ENCODE measurements around the gene DNMT3A.

DNA sequence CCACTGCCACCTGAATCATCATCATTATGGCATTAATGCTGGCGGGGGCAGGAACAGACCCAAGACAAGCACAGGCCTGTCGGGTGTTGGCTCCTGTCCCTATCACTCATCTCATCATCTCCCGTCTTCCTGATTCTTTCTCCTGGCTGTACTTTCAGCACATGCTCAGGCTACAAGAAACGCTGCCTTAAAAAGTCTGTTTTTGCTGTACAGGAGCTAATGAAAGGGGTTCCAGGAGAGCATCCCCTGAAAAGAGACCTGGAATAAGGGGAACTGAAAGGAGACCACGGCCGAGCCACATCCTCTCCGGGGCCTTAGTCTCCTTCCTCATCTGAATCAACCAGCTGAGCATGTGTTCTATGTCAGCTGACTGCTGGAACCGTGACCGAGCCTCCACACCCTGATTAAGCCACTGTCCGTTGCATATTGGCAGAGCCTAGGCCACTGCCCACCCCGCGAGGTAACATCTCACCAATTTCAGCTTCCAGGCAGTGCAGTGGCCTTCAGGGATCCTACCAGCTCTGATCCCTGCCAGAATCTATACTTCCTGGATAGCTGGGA lies 62.6 kb downstream of the DNMT3A start:
- no peak for TF ChIP-seq EZH2phosphoT487 (IDR thresholded peaks at IDR 0.05; ENCODE audit: borderline replicate concordance, low read length)
- no peak for TF ChIP-seq EZH2 (IDR thresholded peaks at IDR 0.05; ENCODE audit: low read length, unreplicated experiment)
- TF ChIP-seq, protein P1, sequence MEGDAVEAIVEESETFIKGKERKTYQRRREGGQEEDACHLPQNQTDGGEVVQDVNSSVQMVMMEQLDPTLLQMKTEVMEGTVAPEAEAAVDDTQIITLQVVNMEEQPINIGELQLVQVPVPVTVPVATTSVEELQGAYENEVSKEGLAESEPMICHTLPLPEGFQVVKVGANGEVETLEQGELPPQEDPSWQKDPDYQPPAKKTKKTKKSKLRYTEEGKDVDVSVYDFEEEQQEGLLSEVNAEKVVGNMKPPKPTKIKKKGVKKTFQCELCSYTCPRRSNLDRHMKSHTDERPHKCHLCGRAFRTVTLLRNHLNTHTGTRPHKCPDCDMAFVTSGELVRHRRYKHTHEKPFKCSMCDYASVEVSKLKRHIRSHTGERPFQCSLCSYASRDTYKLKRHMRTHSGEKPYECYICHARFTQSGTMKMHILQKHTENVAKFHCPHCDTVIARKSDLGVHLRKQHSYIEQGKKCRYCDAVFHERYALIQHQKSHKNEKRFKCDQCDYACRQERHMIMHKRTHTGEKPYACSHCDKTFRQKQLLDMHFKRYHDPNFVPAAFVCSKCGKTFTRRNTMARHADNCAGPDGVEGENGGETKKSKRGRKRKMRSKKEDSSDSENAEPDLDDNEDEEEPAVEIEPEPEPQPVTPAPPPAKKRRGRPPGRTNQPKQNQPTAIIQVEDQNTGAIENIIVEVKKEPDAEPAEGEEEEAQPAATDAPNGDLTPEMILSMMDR (conservative IDR thresholded peaks at IDR 0.05; ENCODE audit: low read depth, low read length): no peak

All from PC-3 (cell line).